GM13977 (cell line): Measurements from ENCODE around the gene ZNF17.
"Not testable (repeated sequence)": the region's sequence is repeated elsewhere in the genome, so short reads cannot be mapped to it uniquely, and the experiment has no call there.

Source experiments
- DNase-seq: peaks from one replicate; pipeline ENCODE4 v3.0.0; 2012; ENCODE audit warnings: low spot score
- CTCF ChIP-seq: IDR thresholded peaks from 2 replicates; pipeline ENCODE4 v1.5.1; 2012; ENCODE audit warnings: mild to moderate bottlenecking, control low read depth; ENCODE audit not compliant: insufficient read depth; ENCODE audit errors: extremely low read depth, missing control alignments
- in situ Hi-C: fragments of 300-500 bp; cut with MboI; formaldehyde crosslinking; loops from one replicate; pipeline ENCODE4 v1.12.0; 2022; ENCODE audit warnings: low sequenced_read_pairs, low pct_unique_long_range_greater_than_20kb, mixed read lengths, inconsistent platforms; ENCODE audit not compliant: unreplicated experiment

ZNF17 gene

GRCh38 chr19:57410877-57411671, at the start of gene ZNF17:
Gene ZNF17, plus strand, starts transcription at chr19:57411161. Its CDS starts 2,455 bp downstream, at chr19:57413616.
- in situ Hi-C loops: no loop called here
- peak; percentile 93 for DNase-seq

GRCh38 chr19:57362419-57362818, 48.5 kb upstream of the ZNF17 start:
- in situ Hi-C loops: no loop called here
- DNase-seq: no peak
- TF ChIP-seq CTCF: no peak

More at GRCh38 chr19:57410877-57411671, at the start of gene ZNF17:
- TF ChIP-seq CTCF: no peak

DNA sequence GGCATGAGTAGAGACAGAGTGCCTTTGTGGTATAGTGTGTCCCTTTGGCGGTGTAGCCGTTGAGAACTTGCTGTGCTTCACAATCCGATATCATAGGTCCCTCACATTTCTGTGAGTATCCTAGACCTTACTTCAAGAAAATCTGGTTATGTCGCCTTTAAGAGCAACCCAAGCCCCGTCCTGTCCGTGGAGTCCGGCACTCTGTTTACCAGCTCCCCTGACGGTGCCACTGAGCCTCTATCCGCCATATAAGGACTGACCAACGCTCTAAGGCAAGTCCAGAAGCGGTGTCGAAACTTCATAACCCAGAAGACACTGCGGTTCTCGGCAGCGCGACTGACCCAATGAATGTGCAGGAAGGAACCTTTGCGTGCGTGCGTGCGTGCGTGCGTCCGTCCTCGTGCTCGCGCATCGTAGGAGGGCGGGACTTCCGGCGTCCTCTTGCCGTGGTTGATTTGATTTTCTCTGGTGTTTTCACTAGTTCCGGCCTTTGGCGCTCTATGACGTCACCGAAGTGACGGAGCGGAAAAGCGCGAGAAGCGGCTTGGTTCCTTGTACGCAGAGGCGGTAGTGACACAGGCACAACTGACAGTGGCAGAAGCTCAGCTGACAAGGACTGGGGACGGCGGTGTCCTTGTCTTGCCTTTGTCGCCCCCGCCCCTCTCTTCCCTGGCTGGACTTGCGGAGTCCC, 47.8 kb upstream of the ZNF17 start, which contains the start of the genes TRAPPC2B and ZNF547:
Gene TRAPPC2B (plus strand): TSS at position 555 of the 691 bp plus-strand sequence. CDS start 1,283 bp downstream, outside the sequence.
Gene ZNF547 (plus strand): TSS at position 555 of the 691 bp plus-strand sequence. CDS start 5,005 bp downstream, outside the sequence.
- DNase-seq: peak; percentile 92
- no peak for TF ChIP-seq CTCF
- in situ Hi-C loops: no loop called here

DNA sequence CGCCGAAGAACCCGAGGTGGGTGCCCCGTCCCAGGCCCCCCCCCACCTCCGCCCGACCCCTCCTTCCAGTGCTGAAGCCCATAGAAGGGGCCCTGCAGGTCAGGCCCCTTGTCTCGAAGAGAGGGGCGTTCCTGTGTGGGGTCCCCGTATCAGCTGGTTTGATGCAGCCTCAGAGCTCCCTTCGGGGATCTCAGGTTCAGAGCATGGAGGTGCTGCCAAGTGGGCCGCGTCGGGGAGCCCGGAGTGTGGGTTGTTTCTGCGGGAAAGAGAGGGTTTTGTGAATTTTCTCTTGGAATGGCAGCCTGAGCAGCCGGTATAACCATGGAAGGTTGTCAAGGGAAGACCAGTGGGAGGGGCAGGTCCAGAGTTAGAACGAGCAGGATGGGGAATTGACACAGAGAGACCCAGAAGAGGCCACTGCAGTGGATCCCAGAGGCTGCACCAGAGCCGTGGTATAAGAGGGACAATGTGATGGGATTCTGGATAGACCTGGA, 47.2 kb upstream of the ZNF17 start:
- TF ChIP-seq CTCF: no peak
- in situ Hi-C loops: no loop called here
- DNase-seq: no peak

- in situ Hi-C loops: no loop called here
- TF ChIP-seq CTCF: no peak
- DNase-seq: no peak
These were observed 44.2 kb upstream of the ZNF17 start for GRCh38 chr19:57366776-57367175.

- in situ Hi-C loops: no loop called here
- DNase-seq: no peak
- TF ChIP-seq CTCF: no peak
These were observed 36.8 kb upstream of the ZNF17 start for GRCh38 chr19:57374179-57374578.

GRCh38 chr19:57374647-57375046, 36.3 kb upstream of the ZNF17 start:
- in situ Hi-C loops, DNase-seq: not testable (repeated sequence)
